PC-9 (cell line): ENCODE data around the gene CEL. TPM values are rescaled to one million over a fixed set of nuclear protein-coding genes. Genes with fewer than 3 reads are reported as not detected.

ENCODE experiments used
- BruUV-seq: library from RNA; stranded (reverse); fragments of 400-500 nt; replicated peaks from 2 replicates; lab custom pipeline; 2021; lab: Mats Ljungman, UMichigan
- CTCF ChIA-PET: fragments of 300-600 bp; sonication (Branson Sonifier 250); formaldehyde crosslinking; loops from one replicate; lab custom pipeline; 2022; ENCODE audit warnings: antibody characterized with exemption; lab: Charles Lee
- POLR2A ChIA-PET: fragments of 300-600 bp; sonication (Branson Sonifier 250); formaldehyde crosslinking; loops from one replicate; lab custom pipeline; 2022; ENCODE audit warnings: antibody characterized with exemption; ENCODE audit not compliant: unreplicated experiment; lab: Charles Lee
- DNase-seq, 2 experiments: peaks; one replicate each; pipeline versions ENCODE4 v3.0.0 to v3.0.0-alpha.2; 2015 to 2022; ENCODE audit warnings: mixed read lengths in 1 of 2
- H2AFZ ChIP-seq: fragments of 200-600 bp; sonication (generic); 2 replicates; pipeline ENCODE4 v1.8.1; 2017; ENCODE audit warnings: antibody characterized with exemption
- H3F3A ChIP-seq: fragments of 200-600 bp; sonication (generic); 2 replicates; pipeline ENCODE4 v1.8.1; 2017; ENCODE audit warnings: antibody characterized with exemption, mild to moderate bottlenecking, low read depth; ENCODE audit not compliant: insufficient read depth
- H3K27ac ChIP-seq: fragments of 200-600 bp; sonication (generic); 2 replicates; pipeline ENCODE4 v1.6.1; 2016; ENCODE audit warnings: mixed run types
- H3K27me3 ChIP-seq: fragments of 200-600 bp; sonication (generic); 2 replicates; pipeline ENCODE4 v1.6.1; 2016; ENCODE audit warnings: low read depth, mixed run types; ENCODE audit not compliant: insufficient read depth
- H3K36me3 ChIP-seq: fragments of 200-600 bp; sonication (generic); 2 replicates; pipeline ENCODE4 v1.6.1; 2016; ENCODE audit warnings: low read depth, mixed run types
- H3K4me1 ChIP-seq: fragments of 200-600 bp; sonication (generic); replicated peaks from 2 replicates; pipeline ENCODE4 v1.6.1; 2016; ENCODE audit warnings: mixed run types; ENCODE audit not compliant: insufficient read depth
- H3K4me2 ChIP-seq: fragments of 200-600 bp; sonication (generic); 2 replicates; pipeline ENCODE4 v1.6.1; 2017; ENCODE audit warnings: mixed run types
- H3K4me3 ChIP-seq: fragments of 200-600 bp; sonication (generic); 2 replicates; pipeline ENCODE4 v1.6.1; 2016; ENCODE audit warnings: mixed run types
- H3K79me2 ChIP-seq: fragments of 200-600 bp; sonication (generic); 2 replicates; pipeline ENCODE4 v1.6.1; 2017; ENCODE audit warnings: low read depth, mixed run types
- H3K9me2 ChIP-seq: fragments of 200-600 bp; sonication (generic); 2 replicates; pipeline ENCODE4 v1.8.1; 2017; ENCODE audit warnings: mild to moderate bottlenecking; ENCODE audit not compliant: insufficient read depth
- H3K9me3 ChIP-seq: fragments of 200-600 bp; sonication (generic); 2 replicates; pipeline ENCODE4 v1.8.1; 2016; ENCODE audit warnings: low read depth; ENCODE audit not compliant: insufficient read depth
- H4K20me1 ChIP-seq: fragments of 200-600 bp; sonication (generic); 2 replicates; pipeline ENCODE4 v1.8.1; 2017; ENCODE audit not compliant: insufficient read depth
- EZH2 ChIP-seq: fragments of 200-600 bp; sonication (generic); IDR thresholded peaks from 2 replicates; pipeline ENCODE4 v1.8.0; 2017; ENCODE audit warnings: antibody characterized with exemption, low read depth
- intact Hi-C: fragments of 100-400 bp; cut with micrococcal nuclease; formaldehyde crosslinking; loops from one replicate; pipeline ENCODE4 v1.10.0; 2022; ENCODE audit not compliant: unreplicated experiment
- total RNA-seq: library from RNA; stranded (reverse); gene quantifications from 2 replicates; pipeline ENCODE4 v1.2.3, GENCODE V29; 2021
- TF ChIP-seq, protein P1 (sequence below): fragments of 200-600 bp; sonication (generic); conservative IDR thresholded peaks from 2 replicates; pipeline ENCODE4 v1.6.1; 2017; ENCODE audit warnings: mixed run types, antibody characterized with exemption, mild to moderate bottlenecking, moderate library complexity

Gene CEL
- total RNA-seq, 1 experiment from 2014 or later: 2.7 TPM

DNA sequence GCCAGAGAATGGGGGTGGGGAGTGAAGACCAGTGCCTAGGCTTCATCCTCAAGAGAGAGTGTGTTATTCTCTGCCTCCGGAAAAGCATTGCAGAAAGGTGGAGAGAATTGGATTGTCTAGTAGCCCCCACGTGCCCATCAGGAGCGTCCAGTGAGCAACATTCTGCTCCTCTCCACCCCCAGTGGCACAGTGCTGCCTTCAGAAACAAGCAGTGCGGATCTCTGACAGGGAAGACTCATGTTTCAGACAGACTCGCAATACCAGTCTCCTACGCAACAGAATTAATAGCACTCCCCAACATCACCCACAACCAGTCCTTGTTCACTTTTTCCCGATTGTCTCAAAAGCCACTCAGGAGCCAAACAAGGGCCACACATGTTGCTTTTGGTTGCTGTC, 14.9 kb upstream of the CEL start:
- intact Hi-C loops: no loop called here
- peaks cover 6% of the 10 kb centered on the region; the same call in 1 of the 2 replicates for H4K20me1 ChIP-seq
- H3F3A ChIP-seq: no peaks in the 10 kb centered on the region
- no peak overlapping the region for H3K27ac ChIP-seq
- no peak overlapping the region for H3K4me2 ChIP-seq
- H3K4me3 ChIP-seq: no peak overlapping the region
- no peaks in the 10 kb centered on the region for H3K9me3 ChIP-seq
- no peaks in the 10 kb centered on the region for H3K4me1 ChIP-seq
- BruUV-seq: no TSS peak
- no peaks in the 10 kb centered on the region for H3K9me2 ChIP-seq
- ChIA-PET CTCF (no interaction called here), POLR2A (no interaction called here)
- no peaks in the 10 kb centered on the region for H3K79me2 ChIP-seq
- TF ChIP-seq EZH2: no peak
- H3K36me3 ChIP-seq: peaks cover 5% of the 10 kb centered on the region; the same call in 1 of the 2 replicates
- no peak for DNase-seq
- no peaks in the 10 kb centered on the region for H3K27me3 ChIP-seq
- H2AFZ ChIP-seq: no peak overlapping the region

DNA sequence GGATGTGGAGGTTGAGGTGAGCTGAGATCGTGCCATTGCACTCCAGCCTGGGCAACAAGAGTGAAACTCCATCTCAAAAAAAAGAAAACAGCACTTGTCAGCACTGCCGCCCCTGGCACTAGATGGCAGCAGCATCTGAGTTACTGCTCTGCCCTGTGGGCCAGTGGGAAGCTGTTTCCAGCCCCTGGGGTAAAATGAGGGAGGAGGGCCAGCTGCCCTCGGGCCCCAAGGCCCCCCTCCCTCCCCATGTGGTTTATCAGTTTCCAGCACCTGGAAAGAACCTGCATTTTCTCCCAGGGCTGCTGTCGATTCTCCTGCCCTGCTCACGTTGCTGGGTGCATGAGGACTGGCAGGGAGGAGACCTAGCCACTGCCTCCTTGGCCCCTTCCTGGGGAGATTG, 13.2 kb upstream of the CEL start:
- POLR2A ChIA-PET: no interaction called here
- H4K20me1 ChIP-seq: no peaks in the 10 kb centered on the region; the same call in 1 of the 2 replicates
- no peaks in the 10 kb centered on the region for H3K9me2 ChIP-seq
- TF ChIP-seq, protein P1, sequence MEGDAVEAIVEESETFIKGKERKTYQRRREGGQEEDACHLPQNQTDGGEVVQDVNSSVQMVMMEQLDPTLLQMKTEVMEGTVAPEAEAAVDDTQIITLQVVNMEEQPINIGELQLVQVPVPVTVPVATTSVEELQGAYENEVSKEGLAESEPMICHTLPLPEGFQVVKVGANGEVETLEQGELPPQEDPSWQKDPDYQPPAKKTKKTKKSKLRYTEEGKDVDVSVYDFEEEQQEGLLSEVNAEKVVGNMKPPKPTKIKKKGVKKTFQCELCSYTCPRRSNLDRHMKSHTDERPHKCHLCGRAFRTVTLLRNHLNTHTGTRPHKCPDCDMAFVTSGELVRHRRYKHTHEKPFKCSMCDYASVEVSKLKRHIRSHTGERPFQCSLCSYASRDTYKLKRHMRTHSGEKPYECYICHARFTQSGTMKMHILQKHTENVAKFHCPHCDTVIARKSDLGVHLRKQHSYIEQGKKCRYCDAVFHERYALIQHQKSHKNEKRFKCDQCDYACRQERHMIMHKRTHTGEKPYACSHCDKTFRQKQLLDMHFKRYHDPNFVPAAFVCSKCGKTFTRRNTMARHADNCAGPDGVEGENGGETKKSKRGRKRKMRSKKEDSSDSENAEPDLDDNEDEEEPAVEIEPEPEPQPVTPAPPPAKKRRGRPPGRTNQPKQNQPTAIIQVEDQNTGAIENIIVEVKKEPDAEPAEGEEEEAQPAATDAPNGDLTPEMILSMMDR: peak; percentile 59
- no peak for TF ChIP-seq EZH2
- no peaks in the 10 kb centered on the region for H3F3A ChIP-seq
- no peak overlapping the region for H3K27ac ChIP-seq
- H2AFZ ChIP-seq: no peak overlapping the region
- H3K79me2 ChIP-seq: no peaks in the 10 kb centered on the region
- H3K36me3 ChIP-seq: no peaks in the 10 kb centered on the region
- CTCF ChIA-PET: interaction anchor here (0.5 to 1.2 kb wide), 3 partner anchors 18 to 347 kb away, joined by 3 to 5 read pairs (median 3); no protein-coding TSS in a partner anchor
- no peak overlapping the region for H3K4me2 ChIP-seq
- H3K9me3 ChIP-seq: no peaks in the 10 kb centered on the region
- BruUV-seq: no TSS peak
- intact Hi-C loops: loop anchor here (1.0 to 2.0 kb wide), 2 partner anchors 96 to 132 kb away; no protein-coding TSS in a partner anchor
- peak in 1 of 2 experiments; percentile 34 for DNase-seq
- H3K4me1 ChIP-seq: no peaks in the 10 kb centered on the region
- no peaks in the 10 kb centered on the region for H3K27me3 ChIP-seq
- H3K4me3 ChIP-seq: no peak overlapping the region

DNA sequence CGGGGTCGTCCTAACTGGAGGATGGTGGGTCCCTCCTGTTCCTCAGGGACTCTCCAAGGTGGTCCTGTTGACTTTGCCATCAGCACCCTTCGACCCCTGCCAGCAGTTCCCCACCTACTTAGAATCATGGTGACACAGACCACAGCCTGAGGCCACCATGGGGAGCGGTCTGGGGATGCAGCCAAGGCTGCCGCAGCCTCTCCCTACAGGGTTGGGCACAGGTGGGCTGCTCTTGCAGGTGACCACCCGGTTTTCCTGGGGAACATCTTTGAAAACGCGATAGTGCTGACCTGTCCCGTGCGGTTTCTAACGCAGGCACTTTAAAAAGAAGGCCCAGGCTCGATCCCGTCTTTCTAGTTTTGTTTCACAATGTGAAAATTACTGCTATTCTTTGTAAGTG, 12.7 kb upstream of the CEL start:
- no peak overlapping the region for H3K27ac ChIP-seq
- H3K36me3 ChIP-seq: no peaks in the 10 kb centered on the region
- H3K4me3 ChIP-seq: no peak overlapping the region
- no peak overlapping the region for H2AFZ ChIP-seq
- no peaks in the 10 kb centered on the region for H3K9me2 ChIP-seq
- no peaks in the 10 kb centered on the region for H3K27me3 ChIP-seq
- H3F3A ChIP-seq: no peaks in the 10 kb centered on the region
- H3K4me1 ChIP-seq: no peaks in the 10 kb centered on the region
- no peaks in the 10 kb centered on the region; the same call in 1 of the 2 replicates for H4K20me1 ChIP-seq
- no peaks in the 10 kb centered on the region for H3K79me2 ChIP-seq
- no peak overlapping the region for H3K4me2 ChIP-seq
- no peaks in the 10 kb centered on the region for H3K9me3 ChIP-seq
- ChIA-PET CTCF (interaction anchor here (1.2 kb wide), 1 partner anchor 95 kb away, joined by 3 read pairs; no protein-coding TSS in a partner anchor), POLR2A (no interaction called here)
- no peak for TF ChIP-seq EZH2
- intact Hi-C loops: loop anchor here (2.0 kb wide), 1 partner anchor 132 kb away; no protein-coding TSS in a partner anchor
- no peak for DNase-seq
- BruUV-seq: no TSS peak

DNA sequence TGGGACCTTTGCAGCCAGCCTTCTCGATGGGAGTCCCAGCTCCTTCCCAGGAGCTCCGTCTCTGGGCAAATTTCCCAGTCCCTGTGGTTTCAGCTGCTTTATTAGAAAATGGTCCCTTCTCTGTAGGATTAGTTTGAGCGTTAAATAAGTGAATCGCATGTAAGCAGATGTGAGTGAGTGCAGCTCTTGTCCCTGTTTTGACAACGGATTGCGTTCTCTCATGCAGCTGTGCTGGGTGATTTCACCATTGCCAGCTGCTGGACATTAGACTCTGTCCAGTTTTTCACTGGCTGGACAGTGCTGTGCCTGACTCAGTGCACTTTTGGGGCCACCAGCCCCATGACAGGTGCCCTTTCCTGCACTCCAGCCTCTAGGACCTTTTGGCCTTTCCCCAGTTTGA, 11.6 kb upstream of the CEL start:
- no peak overlapping the region for H2AFZ ChIP-seq
- H3K27me3 ChIP-seq: no peaks in the 10 kb centered on the region
- no peaks in the 10 kb centered on the region; the same call in 1 of the 2 replicates for H4K20me1 ChIP-seq
- no peak overlapping the region for H3K4me2 ChIP-seq
- no peaks in the 10 kb centered on the region for H3K36me3 ChIP-seq
- ChIA-PET CTCF (no interaction called here), POLR2A (no interaction called here)
- H3K4me3 ChIP-seq: no peak overlapping the region
- H3K79me2 ChIP-seq: no peaks in the 10 kb centered on the region
- no peaks in the 10 kb centered on the region for H3F3A ChIP-seq
- H3K27ac ChIP-seq: no peak overlapping the region
- H3K4me1 ChIP-seq: no peaks in the 10 kb centered on the region
- TF ChIP-seq, protein P1: no peak
- TF ChIP-seq EZH2: no peak
- no peak for DNase-seq
- no peaks in the 10 kb centered on the region for H3K9me3 ChIP-seq
- intact Hi-C loops: no loop called here
- no peaks in the 10 kb centered on the region for H3K9me2 ChIP-seq
- BruUV-seq: no TSS peak
